CD4-positive, alpha-beta T cell treated with Interleukin-17A for 4 hours (primary cell): Measurements from ENCODE around the gene NR2F2.

ENCODE experiments used
- DNase-seq: peaks from one replicate; pipeline ENCODE4 v3.0.0-alpha.2; 2020; ENCODE audit warnings: mixed read lengths

Gene NR2F2

GRCh38 chr15:96344060-96344705 lies 13.7 kb downstream of the NR2F2 start:
- DNase-seq, result no peak

GRCh38 chr15:96344706-96345559 lies 14.4 kb downstream of the NR2F2 start:
- DNase-seq, result no peak

- DNase-seq, result no peak
Measured at GRCh38 chr15:96345560-96346399, 15.3 kb downstream of the NR2F2 start.

DNA sequence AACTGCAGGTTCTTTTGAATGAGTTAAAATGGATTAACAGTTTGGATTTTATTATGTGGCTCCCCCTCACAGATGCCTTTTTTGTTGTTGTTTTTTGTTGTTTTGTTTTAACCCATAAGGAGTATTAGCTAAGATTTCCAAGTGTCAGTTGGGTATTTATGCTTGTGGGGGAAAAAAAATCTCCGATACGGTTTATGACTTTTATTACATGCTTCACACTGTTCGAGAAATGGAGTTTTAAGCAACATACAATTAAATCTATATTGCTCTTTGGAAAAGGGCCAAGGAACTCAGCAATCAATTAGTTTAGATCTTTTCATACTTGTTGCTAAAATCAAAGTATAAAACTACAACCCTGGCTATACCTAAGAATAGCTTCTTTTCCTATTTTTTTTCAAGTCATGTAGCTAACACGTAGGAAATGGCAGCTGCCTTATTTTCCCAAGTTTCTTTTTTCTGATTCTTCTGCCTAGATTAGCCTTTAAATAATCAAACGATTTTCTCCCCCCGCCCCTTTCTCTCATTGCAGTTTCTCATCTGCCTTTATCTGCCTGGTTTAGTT lies 16.0 kb downstream of the NR2F2 start:
- no peak for DNase-seq

DNA sequence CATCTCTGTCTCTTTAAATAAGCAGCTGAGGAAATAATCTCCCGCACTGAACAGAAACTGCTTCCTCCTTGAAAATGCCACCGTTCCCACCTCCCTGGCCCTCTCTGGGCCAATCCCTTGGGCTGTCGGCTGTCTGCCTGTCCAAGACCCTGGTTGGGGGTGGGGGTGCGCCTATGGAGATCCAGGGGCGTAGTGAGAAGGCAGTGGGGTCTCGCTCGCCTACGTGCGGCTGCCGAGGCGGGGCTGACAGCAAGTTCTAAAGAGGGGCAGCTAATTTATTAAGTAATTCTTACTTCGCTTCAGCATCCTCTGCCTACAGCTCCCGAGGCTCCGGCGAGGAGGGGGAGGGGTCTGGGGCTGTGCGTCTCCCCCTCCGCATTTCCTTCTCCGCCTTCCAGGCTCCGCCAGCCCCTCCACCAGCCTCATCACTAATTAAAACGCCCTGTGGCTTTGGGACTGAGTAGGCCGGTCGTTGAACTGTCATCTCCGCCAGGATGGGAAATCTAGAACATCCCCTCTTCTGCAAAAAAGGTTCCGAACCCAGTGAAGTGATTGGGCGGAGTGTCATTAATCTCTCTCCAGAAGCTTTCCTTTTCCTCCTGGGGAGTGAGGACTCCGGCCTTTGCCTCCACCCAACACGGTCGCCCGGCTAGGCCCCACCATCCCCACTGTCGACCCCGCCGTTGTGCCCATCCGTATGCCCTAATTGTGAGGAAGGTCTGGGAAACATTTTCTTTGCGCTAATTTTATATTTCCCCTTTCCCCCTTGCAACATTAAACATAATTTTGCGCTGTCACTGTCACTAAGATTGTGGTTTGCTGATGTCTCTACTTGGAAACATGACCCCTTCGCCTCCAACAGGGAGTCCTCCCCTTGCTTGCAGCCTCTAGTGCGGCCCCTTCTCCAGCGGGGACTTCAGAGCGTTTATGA lies 16.9 kb downstream of the NR2F2 start:
- no peak for DNase-seq

DNA sequence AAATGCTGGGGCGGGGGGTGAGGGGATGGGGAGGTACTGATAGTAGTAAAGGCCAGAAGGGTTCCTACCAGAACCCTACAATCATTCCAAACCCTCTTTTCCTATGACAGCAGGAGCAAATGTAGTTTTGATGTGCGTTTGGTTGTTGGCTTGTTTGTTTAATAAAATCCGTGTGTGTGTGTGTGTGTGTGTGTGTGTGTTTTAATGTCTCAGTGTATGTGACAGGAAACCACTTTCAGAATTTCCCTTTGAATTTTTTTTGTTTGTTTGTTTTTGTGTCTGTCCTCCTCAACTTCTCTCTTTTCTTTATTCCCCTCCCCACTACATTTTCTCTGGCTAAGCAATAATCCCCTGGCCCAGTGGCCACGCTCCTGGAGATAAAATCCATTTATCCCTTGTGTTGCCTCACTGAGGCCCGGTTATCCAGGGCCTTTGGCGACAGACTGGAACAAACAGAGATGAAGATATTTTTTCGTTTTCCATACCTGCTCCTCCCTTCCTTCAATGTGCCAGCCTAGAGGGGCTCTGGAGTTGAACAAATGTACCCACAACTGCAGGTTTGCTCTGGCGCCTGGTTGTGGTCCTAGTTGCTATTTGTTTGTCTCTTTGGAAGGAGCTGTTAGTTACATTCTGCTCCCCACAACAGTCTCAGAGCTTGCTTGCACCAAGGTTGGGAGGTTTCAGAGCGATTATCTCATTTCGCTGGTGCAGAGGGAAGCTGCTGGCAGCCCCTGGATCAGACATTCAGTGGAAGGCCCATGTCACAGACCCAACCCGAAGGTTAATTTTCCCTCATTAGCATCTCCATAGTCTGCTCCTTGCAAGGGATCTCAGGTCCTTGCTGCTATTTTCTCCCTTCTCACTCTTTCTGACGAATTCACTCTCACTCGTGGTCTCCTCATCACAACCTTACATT lies 17.9 kb downstream of the NR2F2 start:
- no peak for DNase-seq

GRCh38 chr15:96349034-96349856 lies 18.7 kb downstream of the NR2F2 start:
- DNase-seq, result no peak

DNA sequence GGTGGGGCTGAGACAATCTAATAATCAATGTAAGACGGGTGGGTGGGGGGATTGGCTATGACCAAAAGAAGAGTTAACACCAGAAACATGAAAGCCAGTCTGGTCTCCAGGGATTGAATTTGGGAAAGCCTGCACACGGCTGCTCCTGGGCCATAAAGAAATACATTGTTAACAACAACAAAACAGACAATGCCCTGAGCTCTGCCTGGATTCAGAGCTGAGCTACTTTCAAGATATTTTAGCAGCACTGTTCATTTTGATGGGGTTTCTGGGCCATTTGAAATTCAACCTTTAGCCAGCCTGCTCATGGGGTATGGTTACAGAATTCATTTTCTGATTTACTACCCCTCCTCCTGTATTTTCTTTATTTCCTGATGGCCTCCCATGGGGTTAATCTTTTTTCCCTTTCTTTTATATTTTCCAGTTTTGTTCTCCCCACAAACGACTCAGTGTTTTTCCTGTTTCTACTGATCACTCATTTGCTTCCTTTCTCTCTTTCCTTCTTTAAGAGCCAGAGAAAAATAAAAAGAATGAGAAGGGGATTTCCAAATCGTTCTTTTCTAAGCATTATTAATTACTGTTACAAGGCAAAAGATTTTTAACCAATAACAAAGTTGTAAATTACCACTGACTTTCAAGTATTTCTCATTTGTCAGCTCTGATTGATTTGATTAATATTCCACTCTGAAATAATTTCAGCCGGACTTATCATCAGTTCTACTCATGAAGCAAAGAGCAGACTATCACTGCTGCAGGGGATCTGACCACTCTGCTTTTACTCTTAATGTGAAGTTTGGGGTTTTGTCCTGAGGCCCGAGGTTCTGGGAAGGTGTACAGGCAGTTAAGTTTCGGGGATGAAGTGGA lies 19.6 kb downstream of the NR2F2 start:
- no peak for DNase-seq

- DNase-seq, result no peak
Measured at GRCh38 chr15:96350934-96351724, 20.6 kb downstream of the NR2F2 start.

DNA sequence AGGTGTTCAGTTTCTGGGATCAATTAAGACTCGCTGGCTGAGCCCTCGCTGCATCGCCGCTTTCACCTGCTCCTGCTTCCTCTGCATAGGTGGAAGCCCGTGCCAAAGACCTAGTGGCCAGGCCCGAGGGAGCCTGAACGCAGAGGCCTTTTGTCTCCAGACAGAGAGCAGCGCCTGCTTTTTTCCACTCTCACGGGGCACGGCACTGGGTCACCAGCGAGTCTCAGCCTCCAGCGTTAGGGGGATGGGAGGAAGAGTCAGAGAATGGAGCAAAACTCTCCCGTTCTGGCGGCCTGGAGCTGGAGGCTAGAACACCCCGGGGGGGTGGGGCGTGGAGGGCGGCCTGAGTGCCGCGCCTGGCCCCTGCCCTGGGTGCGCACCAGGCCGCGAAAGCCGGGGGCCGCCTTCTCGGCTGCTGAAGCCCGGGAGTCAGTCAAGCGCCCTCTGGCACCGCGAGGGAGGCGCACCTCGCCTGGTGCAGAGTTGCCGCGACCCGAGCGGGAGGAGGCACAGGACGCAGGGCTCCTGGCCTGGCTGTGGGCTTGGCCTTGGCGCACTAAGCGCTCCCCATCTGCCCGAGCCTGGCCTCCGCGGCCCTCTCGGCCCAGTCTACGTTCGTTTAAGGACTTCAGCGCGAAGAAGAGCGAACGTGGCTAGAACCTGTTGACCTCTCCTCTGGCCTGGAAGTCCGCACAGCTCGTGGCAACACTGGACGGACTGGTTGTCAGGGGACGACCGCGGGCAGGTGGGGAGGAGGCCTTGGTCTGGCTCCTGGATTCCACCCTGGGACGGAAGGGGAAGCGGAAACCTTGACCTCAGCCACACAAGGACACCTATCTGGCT lies 21.5 kb downstream of the NR2F2 start:
- no peak for DNase-seq

DNA sequence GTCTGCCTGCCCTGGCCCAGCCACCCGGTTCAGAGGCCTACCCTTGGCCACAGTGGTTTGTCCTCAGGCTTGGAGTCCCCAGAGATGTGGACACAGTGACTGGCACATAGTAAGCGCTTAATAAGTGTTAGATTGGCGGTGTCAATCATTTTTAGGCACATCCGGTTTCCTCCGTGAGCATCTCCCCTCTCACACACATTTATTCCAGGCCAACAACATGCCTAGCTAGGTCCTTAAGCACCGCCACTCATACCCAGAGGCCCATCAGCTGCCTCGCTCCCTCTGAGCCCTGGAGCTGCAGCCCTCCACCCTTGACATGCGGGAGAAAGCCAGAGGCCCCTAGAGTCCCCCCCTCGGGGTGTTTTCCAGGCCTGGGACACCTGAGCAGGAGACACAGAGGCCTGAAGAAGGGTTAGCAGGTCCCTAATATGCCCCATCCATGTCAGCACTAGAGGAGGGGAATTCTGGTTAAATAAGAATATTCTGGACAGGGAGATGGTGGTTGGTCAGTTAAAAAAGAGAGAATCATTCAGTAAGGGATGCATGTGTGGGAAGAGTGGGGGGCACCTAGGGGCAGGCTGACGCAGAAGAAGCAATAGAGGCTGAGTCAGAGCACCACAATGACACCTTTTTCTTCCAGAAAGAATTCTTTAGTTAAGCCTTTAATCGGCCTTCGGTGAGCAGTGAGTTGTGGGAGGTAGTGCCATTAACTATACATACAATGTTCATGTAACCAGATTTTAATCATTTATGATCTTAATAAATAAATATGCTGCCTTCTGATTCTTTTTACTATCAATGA lies 22.3 kb downstream of the NR2F2 start:
- no peak for DNase-seq

DNA sequence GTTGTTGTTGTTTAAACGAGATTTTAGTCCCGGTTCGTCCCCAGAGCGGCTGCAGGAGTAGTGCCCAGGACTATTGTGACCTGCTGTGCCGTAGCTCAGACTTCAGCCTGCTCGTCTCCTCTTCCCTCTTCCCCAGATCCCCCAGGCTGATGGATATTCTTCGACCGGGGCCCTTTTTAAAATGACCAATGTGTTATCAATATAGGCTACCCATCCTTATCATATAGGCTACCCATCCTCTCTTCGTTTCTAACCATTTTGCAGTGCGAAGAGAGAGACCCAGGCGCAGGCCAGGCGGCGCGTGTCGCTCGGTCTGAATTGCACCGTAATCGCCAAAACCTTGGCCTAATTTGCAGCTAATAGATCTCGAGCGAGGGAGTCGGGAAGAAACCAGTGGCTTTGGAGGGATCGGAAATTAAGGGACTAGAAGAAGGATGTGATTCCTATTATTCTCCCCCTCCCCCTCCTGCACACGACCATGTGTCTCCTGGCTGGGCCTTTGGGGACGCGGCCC lies 23.0 kb downstream of the NR2F2 start:
- no peak for DNase-seq

GRCh38 chr15:96353930-96354730 lies 23.6 kb downstream of the NR2F2 start:
- no peak for DNase-seq

DNA sequence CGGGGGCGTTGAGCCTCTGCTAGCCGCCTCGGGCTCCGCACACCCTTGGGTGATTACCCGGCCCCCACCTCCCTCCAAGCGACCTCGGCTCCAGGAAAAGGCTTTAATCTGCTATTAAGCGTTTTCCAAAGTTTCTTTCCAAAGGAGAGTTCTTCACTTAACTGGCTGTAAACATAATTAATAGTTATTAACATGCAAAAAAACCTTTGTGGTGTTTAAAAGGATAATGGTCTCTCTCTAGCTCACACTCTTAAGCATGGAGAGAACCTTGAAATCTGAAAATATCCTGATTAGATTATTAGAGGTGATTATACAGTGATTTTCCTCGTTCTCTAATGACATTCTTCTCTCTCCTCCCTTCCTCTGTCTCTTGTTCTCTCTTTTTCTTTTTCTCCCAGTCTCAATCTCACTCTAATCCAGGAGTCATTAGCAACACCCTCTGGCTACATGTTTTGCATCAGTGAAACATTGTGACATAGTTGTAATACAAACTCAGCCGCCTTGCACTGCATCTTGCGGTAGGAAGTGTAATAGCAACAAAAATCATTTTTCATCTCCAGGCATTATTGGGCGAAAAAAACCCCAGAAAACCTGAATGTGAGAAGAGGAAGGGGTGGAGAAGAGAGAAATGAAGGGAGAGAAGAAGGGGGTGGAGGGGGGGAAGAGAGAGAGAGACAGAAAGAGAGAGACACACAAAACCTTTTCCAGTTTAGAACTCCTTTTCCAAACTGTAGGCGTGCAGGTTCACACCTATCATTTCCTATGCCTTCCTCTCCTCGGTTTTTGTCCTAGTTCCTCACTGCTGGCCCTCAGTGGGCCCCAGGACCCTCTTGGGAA lies 24.4 kb downstream of the NR2F2 start:
- DNase-seq, result no peak
